GM19025 (cell line): ENCODE measurements around the gene FOXF2.

Experiments
- ATAC-seq: cut with Tn5 transposase; IDR thresholded peaks from one replicate; pipeline ENCODE4 v1.9.1; 2021; ENCODE audit warnings: mild to moderate bottlenecking, low read depth, moderate library complexity; ENCODE audit not compliant: unreplicated experiment

The FOXF2 gene

DNA sequence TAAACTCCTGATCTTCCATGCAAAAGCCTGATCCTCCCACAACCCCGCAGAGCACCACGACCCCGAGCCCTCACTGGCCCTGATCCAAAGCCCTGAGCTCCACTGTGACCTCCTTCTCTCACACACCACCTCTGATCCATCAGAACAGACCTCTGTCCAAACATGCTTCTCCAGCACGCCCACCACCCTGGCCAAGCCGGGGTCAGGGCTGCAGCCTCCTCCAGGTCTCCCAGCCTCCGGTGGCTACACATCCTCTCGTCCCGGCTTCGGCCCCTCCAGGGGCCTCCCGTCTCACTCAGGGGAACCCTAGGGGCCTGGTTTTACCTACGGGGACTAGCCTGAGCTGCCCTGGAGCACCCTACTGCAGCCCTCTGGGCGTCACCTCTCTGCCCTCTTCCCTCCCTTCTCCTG is 49.1 kb downstream of the FOXF2 start:
- no peak for ATAC-seq

DNA sequence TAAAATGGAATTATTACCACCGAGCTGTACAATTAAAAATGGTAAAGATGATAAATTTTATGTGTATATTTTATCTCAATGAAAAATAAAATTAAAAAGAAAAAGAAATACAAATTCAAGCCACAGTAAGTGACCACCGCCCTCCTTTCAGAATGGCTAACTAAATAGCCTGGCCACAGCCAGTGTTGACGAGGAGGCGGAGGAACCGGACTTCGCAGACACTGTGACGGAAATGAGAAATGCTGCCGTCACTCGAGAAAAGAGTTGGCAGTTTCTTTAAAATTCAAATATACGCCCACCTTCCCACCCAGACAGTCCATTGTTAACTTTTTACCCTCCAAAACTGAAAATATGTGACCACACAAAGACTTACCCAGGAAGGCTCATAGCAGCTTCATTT is 50.0 kb downstream of the FOXF2 start:
- ATAC-seq = no peak

DNA sequence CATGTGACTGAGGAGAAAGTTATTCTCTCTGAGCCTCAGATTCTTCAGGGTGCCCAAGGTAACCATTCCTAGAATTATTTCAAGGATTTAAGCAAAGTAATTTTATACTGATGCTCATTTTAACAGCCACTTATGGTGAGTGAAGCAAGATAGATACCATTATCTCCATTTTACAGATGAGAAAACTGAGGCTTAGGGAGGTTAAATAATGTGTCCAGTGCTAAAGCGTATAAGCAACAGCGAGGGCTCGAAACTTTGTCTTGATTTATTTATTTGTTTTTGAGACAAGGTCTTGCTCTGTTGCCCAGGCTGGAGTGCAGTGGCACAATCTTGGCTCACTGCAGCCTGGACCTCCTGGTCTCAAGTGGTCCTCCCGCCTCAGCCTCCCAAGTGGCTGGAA is 53.6 kb downstream of the FOXF2 start:
- no peak for ATAC-seq
